GM21423 (cell line): Measurements from ENCODE around the gene GRID1.
"Not testable (repeated sequence)": the region's sequence is repeated elsewhere in the genome, so short reads cannot be mapped to it uniquely, and the experiment has no call there.

ENCODE experiments used
- ATAC-seq: cut with Tn5 transposase; IDR thresholded peaks from one replicate; pipeline ENCODE4 v1.9.1; 2021; ENCODE audit warnings: mild to moderate bottlenecking, moderate library complexity; ENCODE audit not compliant: unreplicated experiment

The GRID1 gene

DNA sequence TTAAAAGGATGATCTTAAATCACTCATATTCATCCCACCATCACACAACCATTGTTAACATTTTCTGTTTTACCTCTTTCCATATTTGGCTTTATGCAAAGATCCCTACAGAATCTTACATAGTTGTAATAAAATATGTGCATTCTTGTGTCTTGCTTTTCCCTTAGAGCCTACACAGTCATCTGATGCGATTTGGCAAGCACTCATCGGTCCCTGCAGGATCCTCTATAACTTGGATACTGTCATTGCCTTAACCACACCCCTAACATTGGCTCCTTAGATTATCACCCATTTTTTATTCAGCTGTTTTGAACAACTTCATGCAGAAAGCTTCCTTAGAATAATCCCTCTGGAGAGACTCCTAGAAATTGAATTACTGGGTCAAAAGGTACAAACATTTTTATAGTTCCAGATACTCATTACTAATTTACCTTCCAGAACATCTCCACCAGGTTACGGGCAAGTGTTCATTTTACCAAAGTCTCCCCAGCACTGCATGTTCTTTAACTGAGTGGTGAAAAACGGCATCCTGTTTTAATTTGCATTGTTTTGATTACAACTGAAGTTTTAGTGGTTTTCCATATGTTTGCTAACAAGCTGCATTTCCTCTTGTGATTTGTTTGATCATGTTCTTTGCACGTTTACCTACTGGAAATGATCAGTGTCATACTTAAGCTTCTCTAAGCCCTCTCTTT lies 268.3 kb downstream of the GRID1 start:
- no peak for ATAC-seq

DNA sequence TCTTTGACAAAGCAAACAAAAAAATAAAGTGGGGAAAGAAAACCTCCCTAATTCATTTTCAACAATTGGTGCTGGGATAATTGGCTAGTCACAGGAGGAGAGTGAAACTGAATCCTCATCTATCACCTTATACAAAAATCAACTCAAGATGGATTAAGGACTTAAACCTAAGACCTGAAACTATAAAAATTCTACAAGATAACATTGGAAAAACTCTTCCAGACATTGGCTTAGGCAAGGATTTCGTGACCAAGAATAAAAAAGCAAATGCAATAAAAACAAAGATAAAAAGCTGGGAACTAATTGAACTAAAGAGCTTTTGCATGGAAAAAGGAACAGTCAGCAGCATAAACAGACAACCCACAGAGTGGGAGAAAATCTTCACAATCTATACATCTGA lies 271.5 kb downstream of the GRID1 start:
- not testable (repeated sequence) for ATAC-seq

DNA sequence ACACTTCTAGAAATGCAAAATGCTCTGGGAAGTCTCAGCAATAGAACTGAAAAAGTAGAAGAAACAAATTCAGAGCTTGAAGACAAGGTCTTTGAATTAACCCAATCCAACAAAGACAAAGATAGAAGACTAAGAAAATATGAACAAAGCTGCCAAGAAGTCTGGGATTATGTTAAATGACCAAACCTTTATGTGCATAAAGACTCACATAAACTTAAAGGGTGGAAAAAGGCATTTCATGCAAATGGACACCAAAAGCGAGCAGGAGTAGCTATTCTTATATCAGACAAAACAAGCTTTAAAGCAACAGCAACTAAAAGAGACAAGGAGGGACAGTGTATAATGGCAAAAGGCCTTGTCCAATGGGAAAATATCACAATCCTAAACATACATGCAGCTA lies 274.3 kb downstream of the GRID1 start:
- not testable (repeated sequence) for ATAC-seq

DNA sequence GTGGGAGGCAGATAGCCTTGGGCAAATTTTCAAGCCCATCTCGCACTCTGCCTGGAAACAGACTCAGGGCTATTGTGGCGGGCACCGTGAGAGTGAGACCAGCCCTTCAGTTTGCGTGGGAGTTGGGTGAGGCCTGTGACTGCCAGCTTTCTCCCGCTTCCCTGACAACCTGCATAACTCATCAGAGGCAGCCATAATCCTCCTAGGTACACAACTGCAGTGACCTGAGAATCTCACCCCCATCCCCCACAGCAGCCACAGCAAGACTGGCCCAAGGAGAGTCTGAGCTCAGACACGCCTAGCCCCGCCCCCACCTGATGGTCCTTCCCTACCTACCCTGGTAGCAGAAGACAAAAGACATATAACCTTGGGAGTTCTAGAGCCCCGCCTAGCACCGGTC lies 275.4 kb downstream of the GRID1 start:
- ATAC-seq = no peak

DNA sequence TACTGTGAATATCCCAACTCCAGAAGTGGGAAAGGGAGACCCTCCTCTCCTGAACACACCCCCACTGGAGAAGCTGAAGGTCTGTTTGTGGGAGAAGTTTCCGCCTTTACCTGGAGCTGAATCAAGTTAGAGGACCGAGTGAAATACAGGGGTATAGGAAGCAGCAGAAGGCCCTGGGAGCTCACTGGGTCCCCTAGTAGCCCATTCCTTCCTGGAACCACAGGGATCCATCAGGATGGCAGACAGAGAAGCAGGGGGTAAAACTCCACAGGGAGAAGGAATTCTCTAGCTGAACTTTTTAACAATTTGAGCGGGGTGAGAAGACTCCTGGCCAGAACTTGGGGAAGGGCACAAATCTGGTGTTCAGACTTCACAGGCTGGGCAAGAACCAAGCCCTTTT lies 275.8 kb downstream of the GRID1 start:
- no peak for ATAC-seq

DNA sequence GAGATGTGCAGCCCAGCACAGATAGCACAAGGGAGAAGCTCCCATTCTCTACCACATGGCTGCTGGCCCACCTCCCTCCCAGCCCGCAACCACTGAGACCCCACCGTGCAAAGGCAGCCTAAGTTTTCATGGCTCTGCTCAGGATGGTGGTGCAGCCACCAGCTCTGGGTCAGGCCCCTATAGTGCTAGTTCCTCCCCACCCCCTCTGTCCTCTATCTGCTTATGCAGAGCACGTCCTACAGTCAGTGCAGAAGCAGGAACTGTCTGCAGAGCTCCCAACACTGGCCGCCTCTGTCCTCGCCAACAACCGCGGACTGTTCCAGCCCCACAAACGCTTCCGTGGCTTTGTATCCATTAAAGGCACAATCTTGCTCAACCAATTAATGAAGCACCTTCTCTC lies 278.9 kb downstream of the GRID1 start:
- ATAC-seq = no peak

DNA sequence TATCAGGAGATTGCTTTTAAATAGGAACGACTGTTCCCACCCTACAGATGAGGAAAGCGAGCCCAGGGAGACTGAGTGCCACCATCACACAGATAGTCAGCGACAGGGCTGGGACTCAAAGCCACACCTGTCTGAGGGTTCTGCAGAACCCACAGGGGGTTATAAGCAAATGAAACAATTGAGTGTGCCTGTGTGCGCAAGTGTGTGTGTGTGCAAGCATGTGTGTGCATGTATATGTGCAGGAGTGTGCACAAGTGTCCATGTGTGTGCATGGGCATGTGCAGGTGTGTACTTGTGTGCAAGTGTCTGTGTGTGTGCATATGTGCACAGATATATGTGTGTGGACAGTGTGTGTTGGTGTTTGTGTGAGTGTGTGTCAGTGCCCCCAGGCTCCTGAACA lies 280.2 kb downstream of the GRID1 start:
- ATAC-seq = no peak

DNA sequence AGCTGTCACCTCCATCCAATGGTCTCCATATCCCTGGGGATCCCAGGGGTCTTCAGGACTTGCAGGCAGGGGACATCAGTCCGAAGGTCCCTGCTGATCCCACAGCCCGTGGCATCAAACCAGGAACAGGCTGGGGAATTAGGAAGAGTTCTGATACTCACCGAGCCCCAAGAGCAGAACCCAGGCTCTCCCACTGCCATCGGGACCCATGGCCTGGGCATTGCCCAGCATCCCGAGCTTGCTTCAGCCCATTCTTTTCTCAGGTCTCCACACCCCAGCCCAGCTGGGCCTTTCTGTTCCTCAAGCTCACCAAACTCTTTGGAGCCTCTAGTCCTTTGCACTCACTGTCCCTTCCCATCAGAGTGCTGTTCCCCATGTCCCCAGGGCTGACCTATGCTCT lies 280.9 kb downstream of the GRID1 start:
- ATAC-seq = no peak

DNA sequence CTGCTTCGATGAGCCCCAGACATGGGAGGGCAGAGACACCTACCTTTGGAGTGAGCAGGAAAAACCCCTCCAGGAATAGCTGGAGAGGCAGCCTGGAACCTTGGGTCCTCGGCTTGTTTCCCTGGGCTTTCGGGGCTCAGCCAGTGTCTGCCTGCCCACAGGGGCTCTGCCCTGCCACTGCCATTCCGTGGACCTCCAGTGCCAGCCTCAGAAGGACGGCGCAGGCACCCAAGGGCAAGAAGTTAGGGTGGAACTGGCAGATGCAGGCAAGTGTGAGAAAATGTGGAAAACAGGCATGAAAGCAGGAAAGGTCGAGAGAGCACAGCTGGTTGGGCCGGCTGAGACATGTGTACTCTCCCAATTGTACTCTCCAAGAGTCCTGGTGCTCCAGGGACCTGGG lies 281.5 kb downstream of the GRID1 start:
- ATAC-seq = no peak

DNA sequence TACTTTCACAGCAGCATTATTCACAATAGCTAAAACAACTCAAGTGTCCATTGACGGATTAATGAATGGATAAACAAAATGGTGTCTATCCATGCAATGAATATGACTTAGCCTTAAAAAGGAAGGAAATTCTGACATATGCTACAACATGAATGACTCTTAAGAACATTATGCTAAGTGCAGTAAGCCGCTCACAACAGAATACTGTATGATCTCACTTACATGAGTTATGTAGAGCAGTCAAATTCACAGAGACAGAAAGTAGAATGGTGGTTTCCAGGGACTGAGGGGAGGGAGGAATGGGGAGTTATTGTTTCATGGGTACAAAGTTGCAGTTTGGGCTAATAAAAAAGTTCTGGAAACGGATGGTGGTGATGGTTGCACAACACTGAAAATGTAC lies 282.0 kb downstream of the GRID1 start:
- no peak for ATAC-seq

DNA sequence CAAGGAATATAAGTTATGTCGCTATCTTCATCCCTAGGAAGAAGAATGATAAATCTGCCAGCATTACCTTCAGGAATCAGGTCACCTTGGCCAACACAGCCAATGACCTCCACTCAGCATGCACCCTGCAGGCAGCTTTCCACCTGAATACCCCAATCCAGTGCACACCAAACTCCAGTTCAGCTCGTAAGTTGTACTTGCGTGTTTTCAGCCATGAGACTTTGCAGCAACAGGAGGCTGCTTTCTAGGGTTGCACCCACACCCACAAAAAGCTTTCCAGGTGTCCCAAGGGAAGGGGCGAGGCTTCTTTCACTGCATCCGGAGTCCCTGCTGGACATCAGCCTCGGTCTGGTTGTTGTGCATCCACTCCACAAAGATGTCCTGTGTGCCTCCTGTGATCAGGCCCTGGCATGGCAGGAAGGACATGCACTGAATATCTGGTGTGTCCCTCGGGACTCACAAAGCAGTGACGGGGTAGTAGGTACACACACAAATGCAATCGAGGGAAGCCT lies 282.9 kb downstream of the GRID1 start:
- no peak for ATAC-seq

DNA sequence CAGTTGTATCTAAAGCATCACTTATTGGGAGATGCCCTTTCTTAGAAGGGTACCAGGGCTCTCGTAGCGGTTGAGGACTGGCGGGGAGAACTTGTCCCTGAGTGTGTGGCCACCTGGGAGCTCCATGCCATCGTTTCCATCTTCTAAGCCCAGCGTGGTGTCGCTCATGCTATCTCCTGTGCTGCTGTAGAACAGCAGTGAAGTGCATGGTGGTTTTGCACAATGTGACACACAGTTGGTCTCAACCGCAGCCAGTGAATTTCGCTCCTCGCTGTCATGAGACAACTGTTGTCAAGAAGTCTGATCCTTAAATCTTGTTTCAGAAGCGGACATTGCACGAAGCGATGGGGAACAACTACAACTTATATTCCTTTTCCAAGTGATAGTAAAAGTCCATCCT lies 283.4 kb downstream of the GRID1 start:
- ATAC-seq = no peak

DNA sequence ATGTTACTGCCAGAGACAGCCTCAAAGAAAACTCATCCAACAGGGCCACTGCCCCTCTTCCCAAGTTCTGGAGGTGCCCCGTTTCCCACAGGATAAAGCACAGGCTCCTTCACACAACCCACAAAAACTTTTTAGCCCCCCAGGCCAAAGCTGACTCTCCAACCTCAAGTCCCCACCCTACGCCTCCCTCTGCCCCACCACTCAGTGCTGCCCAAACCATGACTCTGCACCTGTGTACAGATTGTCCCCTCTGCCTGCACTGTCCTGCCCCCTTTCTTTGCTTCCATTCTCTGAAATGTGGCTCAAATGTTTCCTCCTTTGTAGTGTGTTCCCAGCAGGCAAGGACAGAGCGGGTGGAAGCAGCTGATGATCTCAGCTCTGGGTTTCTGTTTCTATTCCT lies 284.0 kb downstream of the GRID1 start:
- no peak for ATAC-seq

DNA sequence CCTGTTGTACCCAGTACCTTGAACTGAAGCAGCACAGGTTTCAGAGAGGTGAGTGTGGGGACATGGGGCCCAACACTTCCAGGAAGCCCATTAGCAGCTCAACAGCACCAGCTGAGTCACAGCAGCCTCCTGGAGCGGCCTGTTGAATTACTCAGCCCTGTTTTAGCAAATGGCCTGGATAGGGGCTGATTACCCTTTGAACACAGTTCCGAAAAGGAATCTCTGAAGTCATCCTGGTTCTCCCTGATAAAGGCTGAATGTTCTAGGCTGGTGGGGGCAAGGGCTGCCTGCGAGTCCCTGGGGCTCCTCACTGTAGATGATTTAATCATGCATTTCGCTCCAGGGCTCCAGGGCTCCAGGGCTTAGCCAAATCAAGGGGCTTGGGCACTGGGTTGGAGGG lies 287.5 kb downstream of the GRID1 start:
- ATAC-seq = no peak

DNA sequence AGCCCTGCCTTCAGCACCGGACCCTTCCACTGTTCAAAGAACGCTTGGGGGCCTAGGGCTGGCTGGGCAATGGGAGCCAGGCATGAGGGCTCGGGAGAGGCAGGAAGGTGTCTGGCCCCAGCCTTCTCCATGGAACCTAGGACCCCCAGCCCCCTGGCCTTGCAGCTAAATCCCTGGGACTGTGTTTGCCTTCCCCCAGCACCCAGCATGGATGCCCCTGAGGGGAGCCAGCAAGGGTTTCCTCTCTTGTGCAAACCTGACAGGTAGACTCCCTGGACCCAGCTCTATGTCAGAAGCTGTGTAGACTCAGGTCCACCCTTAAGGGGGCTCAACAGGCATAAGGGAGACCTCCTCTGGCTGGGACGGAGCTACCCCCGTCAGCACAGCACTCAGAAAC lies 288.0 kb downstream of the GRID1 start:
- no peak for ATAC-seq

DNA sequence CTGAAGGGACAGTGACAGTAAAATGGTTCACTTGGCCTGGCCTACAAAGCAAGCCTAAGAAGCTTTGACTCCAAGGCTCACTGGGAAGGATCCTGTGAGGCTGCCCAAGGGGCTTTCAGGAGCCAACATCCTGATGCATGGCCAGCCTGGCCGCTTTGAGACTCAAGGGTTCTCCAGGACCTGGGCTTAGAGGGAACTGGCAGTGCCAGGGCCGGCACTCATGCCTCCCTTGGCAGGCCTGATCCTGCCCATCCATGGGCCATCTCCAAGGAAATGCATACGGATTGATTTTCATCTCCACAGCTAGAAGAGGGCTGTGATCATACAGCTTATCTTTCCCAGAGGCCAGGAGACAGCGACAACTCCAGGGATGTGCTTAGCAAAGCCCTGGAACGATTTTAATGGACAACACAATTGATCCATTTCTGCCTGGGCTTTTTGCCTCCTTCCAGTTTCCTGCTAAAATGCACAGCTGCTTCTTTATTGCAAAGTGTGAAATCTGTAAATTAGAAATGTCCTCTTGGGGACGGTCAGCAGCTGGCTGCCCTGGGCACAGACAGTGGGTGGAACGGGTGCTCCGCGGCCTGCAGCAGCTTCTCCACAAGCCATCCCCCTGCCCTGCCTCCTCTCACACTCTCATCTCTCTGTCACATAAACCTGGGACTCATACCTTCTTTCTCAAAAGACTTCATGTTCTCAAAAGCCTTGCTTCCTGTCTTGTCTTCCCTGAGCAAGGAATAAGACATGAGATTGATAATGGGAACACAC lies 288.5 kb downstream of the GRID1 start:
- ATAC-seq = no peak

DNA sequence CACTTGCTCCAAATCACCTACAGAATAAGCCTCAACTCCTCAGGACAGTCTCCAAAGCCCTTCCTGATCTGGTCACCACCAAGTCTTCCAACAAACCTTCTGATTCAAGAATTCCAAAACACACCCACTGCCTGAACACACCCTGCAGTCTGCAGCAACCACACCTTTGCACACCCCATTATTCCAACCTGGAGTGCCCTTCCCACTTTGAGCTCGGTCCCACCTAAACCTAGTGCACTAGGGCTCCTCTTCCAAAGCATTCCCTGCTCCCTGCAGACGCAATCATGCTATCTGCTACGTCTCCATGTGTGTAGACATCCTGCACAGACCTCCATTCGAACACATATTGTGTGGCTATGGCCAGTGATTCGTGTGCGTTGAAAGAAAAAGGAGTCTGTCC lies 289.3 kb downstream of the GRID1 start:
- ATAC-seq = no peak

DNA sequence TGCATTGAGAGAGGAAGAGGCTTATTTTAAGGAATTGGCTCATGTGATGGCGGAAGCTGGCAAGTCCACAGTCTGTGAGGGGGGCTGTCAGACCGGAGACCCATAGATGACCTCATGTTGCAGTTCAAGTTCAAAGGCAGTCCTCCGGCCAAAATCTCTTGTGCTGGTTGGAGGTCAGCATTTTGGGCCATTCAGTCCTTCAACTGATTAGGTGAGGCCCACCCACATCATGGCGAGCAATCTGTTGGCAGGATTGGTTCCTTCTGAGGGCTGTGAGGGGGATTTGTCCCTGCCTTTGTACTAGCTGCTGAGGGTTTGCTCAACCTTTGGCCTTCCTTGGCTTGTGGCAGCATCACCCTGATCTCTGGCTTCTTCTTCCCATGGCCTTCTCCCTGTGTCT lies 290.1 kb downstream of the GRID1 start:
- ATAC-seq = not testable (repeated sequence)

DNA sequence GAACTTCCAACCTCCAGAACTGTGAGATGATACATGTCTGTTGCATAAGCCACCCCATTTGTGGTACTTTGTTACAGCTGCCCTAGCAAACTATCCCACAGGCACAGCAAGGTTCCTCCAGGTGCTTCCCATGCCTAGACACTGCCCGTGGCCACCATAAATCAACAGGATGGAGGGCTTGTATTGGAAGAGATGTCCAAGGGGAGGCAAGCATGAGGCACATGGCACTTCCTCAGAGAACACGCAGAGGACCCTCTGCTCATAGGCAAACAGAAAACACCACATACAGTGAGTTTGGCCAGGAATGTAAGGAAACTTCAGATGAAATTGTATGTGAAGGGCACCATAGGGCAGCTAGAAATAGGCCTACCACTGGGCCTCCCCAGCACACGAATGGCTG lies 291.1 kb downstream of the GRID1 start:
- no peak for ATAC-seq

DNA sequence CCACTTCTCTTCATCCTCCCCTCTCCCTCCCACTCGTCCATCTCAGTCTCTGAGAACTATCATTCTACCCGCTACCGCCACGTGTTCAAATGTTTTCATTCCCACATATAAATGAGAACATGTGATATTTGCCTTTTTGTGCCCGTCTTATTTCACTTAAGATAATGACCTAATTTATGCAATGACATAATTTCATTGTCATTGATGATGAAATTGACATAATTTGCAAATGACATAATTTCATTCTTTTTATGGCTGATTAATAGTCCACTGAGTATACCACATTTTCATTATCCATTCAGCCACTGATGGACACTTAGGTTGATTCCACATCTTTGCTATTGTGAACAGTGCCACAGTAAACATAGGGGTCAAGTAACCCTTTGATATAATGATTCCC lies 292.3 kb downstream of the GRID1 start:
- ATAC-seq = no peak

DNA sequence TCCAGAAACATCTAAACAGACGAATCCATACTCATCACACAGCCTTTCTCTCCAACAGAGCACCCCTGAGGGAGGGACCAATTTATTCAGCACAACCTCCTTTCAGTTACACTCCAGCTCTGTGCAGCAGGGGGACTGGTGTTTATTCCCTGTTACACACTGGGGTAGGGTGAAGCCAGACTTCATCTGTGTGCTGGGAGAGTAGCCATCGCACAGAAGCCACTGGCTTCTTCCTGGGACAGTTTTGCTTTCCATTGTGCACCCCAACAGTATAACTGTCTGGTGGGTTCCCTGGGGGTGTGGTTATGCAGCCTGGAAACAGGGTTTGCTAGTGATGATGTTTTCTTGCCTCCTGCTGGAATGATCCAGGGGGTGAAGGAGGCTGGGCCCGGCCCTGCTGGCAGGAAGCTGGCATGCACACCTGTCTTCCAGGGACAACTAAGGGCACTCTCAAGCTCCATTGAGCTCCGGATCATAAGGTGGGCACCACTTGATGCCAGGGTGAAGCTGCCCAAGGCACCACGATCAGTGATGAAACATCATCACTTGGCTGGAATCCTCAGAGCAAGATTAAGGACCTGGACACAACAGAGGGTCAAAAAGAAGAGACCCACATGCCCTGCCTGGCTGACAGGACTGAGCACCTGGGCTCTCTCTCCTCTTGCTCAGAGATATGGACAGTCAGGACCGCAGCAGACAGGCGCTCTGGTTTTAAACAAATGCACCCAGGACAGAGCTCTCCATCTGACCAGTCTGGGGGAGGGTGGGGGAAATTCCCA lies 293.2 kb downstream of the GRID1 start:
- no peak for ATAC-seq

DNA sequence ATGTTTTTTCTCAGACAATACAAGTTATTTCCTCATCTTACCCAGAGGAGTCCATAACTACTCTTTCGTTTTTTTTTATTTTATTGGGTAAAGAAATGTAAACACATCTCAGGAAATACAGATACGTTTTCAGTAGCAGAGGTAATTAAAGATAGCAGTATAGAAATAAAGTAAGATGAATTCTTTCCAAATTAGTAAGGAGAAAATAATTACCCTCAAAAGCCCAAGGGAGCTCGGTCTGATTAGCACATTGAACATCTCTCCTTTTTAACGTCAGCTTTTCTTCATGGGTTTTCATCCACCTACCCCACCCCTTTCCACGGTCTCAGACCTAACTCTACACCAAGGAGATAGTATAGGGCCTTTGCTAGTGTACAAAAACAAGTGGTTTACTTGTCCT lies 294.2 kb downstream of the GRID1 start:
- no peak for ATAC-seq
